Prostate gland (tissue), 2 donors: Measurements from ENCODE around the gene NKX1-1.

Experiments
- CTCF ChIP-seq, 4 experiments: fragments of 200-600 bp in 2 of 4; fragments of 450-650 bp in 2 of 4; sonication (generic) in 2 of 4; IDR thresholded peaks; 1 replicate in 3 of 4; 2 replicates in 1 of 4; pipeline ENCODE4 v1.5.1; 2016 to 2019; ENCODE audit warnings: antibody characterized with exemption in 4 of 4, mild to moderate bottlenecking in 2 of 4, moderate library complexity in 2 of 4
- POLR2A ChIP-seq: fragments of 450-650 bp; IDR thresholded peaks from one replicate; pipeline ENCODE4 v1.6.1; 2016; ENCODE audit warnings: antibody characterized with exemption, mild to moderate bottlenecking

- TF ChIP-seq POLR2A: no peak
- no peak for TF ChIP-seq CTCF (IDR thresholded peaks at IDR 0.05)
Measured at GRCh38 chr4:1447676-1448588, 41.7 kb upstream of the NKX1-1 start.
